HL-60 (cell line): ENCODE results near the gene ETV6.

Experiments used
- DNase-seq, 2 experiments: peaks; one replicate each; pipeline ENCODE4 v3.0.0-alpha.2; 2010 to 2020; ENCODE audit warnings: low read depth in 1 of 2, low spot score in 1 of 2
- H3K27ac ChIP-seq: fragments of 250-450 bp; sonication (Bioruptor Pico); replicated peaks from 2 replicates; pipeline ENCODE4 v1.5.1; 2020; ENCODE audit warnings: mild to moderate bottlenecking, moderate library complexity
- H3K27me3 ChIP-seq: fragments of 250-450 bp; sonication (Bioruptor Pico); 2 replicates; pipeline ENCODE4 v1.5.1; 2021; ENCODE audit warnings: mild to moderate bottlenecking, moderate library complexity; ENCODE audit not compliant: insufficient read depth, poor library complexity, severe bottlenecking
- H3K4me3 ChIP-seq: replicated peaks from 2 replicates; pipeline ENCODE4 v1.5.1; 2011; ENCODE audit warnings: mild to moderate bottlenecking, control low read depth, low read length; ENCODE audit not compliant: insufficient read depth
- GABPA ChIP-seq: IDR thresholded peaks from 2 replicates; pipeline ENCODE4 v1.6.1; 2012; ENCODE audit warnings: low read depth
- POLR2AphosphoS5 ChIP-seq: IDR thresholded peaks from 2 replicates; pipeline ENCODE4 v1.6.1; 2012; ENCODE audit warnings: low read depth
- REST ChIP-seq: IDR thresholded peaks from 2 replicates; pipeline ENCODE4 v1.6.1; 2012; ENCODE audit warnings: low read depth; ENCODE audit not compliant: insufficient replicate concordance
- SPI1 ChIP-seq: IDR thresholded peaks from 2 replicates; pipeline ENCODE4 v1.6.1; 2012; ENCODE audit warnings: low read depth, mild to moderate bottlenecking, borderline replicate concordance
- TF ChIP-seq, protein P1 (sequence below): IDR thresholded peaks from one replicate; pipeline ENCODE4 v1.5.1; 2011; ENCODE audit warnings: low read length, control low read depth, inconsistent platforms; ENCODE audit not compliant: insufficient read depth

Gene ETV6

GRCh38 chr12:11755302-11755930 lies 105.9 kb downstream of the ETV6 start:
- Histone ChIP-seq H3K27ac (no peak overlapping the region), H3K27me3 (no peaks in the 10 kb centered on the region), H3K4me3 (no peak overlapping the region)
- no peak for DNase-seq
- TF ChIP-seq GABPA: no peak
- TF ChIP-seq, protein P1, sequence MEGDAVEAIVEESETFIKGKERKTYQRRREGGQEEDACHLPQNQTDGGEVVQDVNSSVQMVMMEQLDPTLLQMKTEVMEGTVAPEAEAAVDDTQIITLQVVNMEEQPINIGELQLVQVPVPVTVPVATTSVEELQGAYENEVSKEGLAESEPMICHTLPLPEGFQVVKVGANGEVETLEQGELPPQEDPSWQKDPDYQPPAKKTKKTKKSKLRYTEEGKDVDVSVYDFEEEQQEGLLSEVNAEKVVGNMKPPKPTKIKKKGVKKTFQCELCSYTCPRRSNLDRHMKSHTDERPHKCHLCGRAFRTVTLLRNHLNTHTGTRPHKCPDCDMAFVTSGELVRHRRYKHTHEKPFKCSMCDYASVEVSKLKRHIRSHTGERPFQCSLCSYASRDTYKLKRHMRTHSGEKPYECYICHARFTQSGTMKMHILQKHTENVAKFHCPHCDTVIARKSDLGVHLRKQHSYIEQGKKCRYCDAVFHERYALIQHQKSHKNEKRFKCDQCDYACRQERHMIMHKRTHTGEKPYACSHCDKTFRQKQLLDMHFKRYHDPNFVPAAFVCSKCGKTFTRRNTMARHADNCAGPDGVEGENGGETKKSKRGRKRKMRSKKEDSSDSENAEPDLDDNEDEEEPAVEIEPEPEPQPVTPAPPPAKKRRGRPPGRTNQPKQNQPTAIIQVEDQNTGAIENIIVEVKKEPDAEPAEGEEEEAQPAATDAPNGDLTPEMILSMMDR: no peak
- TF ChIP-seq POLR2AphosphoS5: no peak
- no peak for TF ChIP-seq REST

- DNase-seq: no peak
- no peak overlapping the region for H3K27ac ChIP-seq
- no peaks in the 10 kb centered on the region for H3K27me3 ChIP-seq
- TF ChIP-seq, protein P1: no peak
- TF ChIP-seq GABPA: no peak
- no peak overlapping the region for H3K4me3 ChIP-seq
Observed at GRCh38 chr12:11756022-11756421, 106.5 kb downstream of the ETV6 start.

DNA sequence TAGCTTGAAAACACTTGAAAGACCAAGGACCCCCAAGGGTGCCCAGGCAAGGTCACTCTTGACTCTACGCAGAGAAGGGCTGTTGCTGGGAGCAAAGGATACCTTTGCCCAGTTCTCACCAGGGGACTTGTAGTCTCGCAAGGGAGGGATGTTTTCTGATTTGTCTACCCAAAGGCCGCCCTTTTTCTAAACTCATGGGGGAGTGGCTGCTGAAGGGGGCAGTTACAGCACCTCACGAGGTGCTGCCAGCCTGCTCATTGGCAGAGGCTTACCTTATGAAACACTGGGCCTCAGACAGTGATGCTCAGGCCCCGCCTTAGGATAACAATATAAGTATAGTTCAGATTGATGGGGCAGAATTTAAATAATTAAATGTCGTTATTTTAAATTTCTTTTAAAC lies 107.0 kb downstream of the ETV6 start:
- H3K4me3 ChIP-seq: no peak overlapping the region
- H3K27ac ChIP-seq: no peak overlapping the region
- no peak for DNase-seq
- no peaks in the 10 kb centered on the region for H3K27me3 ChIP-seq
- no peak for TF ChIP-seq POLR2AphosphoS5
- TF ChIP-seq, protein P1: no peak
- no peak for TF ChIP-seq REST
- no peak for TF ChIP-seq SPI1
- no peak for TF ChIP-seq GABPA

DNA sequence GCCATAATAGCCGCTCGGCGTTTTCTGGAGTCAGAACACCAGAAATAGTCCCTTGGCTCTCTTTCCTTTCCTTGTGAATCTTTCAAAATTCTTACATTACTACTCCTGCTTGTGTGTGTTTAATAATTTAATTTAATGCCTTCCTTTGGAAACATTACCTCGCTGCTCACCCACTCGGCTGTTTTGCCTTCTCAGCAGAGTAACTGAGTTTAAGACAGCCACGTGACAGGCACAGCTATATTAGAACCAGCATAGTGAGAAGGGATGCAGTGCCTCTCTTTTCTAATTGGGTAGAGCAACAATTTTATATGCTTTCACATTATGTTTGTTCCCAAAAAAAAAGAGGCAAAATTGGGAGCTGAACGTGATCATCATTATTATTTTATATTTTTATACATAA lies 107.6 kb downstream of the ETV6 start:
- TF ChIP-seq, protein P1: no peak
- TF ChIP-seq GABPA (no peak), SPI1 (no peak), POLR2AphosphoS5 (no peak), REST (no peak)
- no peak overlapping the region for H3K4me3 ChIP-seq
- no peak overlapping the region for H3K27ac ChIP-seq
- DNase-seq: no peak
- H3K27me3 ChIP-seq: no peaks in the 10 kb centered on the region
